ENCODE results near the gene PTGIS. TPM values are rescaled to one million over a fixed set of nuclear protein-coding genes. Genes with fewer than 3 reads are reported as not detected.

The PTGIS gene
- total RNA-seq, 1 donor from 2014 or later = 72.1 TPM

DNA sequence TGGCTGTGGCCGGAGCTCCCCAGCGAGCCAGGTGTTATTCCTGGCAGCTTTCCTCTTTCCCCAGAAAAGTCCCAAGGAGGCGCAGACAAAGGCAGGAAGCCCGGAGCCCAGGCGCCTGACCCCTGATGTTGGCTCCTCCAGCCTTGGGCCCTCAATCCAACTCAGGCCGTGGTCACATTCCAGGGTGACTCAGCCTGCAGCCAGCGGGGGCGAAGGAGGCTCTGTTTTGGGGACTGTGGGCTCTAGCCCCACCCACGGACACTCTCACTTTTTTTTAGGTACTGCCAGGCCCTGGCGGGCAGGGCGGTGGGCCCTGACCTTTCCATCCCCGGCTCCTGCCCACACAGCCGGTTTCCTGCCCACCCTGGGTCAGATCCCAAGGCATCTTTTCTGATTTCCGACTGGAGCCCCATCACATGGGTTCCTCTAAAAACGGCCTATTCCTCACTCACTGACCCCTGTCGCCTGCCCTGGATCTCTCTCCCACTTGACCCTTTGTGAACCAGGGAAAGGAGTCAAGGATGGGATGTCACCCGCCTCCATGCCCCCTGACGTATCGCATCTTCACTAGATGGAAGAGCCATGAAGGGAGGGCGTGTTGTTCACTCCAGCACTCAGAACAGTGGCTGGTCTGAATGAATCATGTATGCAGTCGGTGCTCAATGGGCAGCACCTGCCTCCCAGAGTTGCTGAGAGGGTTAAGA is 5.5 kb downstream of the PTGIS start:
- no peaks in the 10 kb centered on the region for H3K9me3 Mint-ChIP-seq (ENCODE audit: unreplicated experiment)
- DNase-seq (ENCODE audit: extremely low spot score, unreplicated experiment) = peak; percentile 89
- no peaks in the 10 kb centered on the region for H3K27me3 Mint-ChIP-seq (ENCODE audit: unreplicated experiment)
- peak overlapping the region; percentile 81 for H3K27ac Mint-ChIP-seq (ENCODE audit: unreplicated experiment)
- TF ChIP-seq, protein P1, sequence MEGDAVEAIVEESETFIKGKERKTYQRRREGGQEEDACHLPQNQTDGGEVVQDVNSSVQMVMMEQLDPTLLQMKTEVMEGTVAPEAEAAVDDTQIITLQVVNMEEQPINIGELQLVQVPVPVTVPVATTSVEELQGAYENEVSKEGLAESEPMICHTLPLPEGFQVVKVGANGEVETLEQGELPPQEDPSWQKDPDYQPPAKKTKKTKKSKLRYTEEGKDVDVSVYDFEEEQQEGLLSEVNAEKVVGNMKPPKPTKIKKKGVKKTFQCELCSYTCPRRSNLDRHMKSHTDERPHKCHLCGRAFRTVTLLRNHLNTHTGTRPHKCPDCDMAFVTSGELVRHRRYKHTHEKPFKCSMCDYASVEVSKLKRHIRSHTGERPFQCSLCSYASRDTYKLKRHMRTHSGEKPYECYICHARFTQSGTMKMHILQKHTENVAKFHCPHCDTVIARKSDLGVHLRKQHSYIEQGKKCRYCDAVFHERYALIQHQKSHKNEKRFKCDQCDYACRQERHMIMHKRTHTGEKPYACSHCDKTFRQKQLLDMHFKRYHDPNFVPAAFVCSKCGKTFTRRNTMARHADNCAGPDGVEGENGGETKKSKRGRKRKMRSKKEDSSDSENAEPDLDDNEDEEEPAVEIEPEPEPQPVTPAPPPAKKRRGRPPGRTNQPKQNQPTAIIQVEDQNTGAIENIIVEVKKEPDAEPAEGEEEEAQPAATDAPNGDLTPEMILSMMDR (IDR thresholded peaks at IDR 0.05) = no peak
- peaks cover 85% of the 10 kb centered on the region for H3K4me1 Mint-ChIP-seq (ENCODE audit: unreplicated experiment)
- H3K36me3 Mint-ChIP-seq (ENCODE audit: unreplicated experiment) = peaks cover 17% of the 10 kb centered on the region
- H3K4me3 Mint-ChIP-seq (ENCODE audit: unreplicated experiment) = peak overlapping the region; percentile 35

DNA sequence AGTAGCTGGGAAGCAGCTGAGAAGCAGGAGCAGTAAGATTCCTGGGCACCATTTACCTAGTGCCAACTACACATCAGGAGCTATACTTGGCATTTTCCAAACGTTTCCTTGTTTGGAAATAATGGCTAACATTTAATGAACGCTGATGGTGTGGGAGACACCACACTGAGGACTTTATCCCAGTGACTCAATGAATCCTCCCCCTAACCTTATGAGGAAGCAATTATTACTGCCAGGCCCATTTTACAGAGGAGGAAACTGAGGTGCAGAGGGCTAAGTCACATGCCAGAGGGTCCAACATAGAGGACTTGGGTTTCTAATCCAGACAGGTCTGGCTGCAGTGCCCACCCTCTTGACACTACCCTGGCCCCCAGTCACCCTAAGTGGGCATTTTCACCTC is 6.1 kb downstream of the PTGIS start:
- Mint-ChIP-seq H3K27me3 (ENCODE audit: unreplicated experiment) (no peaks in the 10 kb centered on the region), H3K9me3 (ENCODE audit: unreplicated experiment) (no peaks in the 10 kb centered on the region), H3K4me3 (ENCODE audit: unreplicated experiment) (no peak overlapping the region), H3K27ac (ENCODE audit: unreplicated experiment) (peak overlapping the region; percentile 81), H3K36me3 (ENCODE audit: unreplicated experiment) (peaks cover 17% of the 10 kb centered on the region), H3K4me1 (ENCODE audit: unreplicated experiment) (peaks cover 86% of the 10 kb centered on the region)
- DNase-seq (ENCODE audit: extremely low spot score, unreplicated experiment) = no peak
- TF ChIP-seq, protein P1 (IDR thresholded peaks at IDR 0.05) = no peak

DNA sequence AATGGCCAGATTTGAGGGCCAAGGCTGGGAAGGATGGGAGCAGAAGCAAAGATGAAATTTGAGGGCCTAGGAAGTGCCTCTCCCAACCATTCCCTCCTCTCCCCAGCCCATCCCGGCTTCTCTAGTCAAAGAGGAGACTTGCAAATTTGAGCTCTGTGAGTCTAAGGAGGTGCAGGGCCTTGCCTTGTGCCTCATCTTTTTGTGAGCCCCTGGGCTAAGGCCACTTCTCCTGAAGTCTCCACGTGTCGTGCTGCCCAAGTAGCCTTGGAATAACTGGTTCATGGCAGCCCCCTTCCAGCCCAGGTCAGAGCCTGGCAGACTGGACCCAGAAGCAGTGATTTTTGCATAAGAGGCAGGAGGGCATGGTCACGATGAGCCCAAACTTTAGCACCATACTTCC is 6.7 kb downstream of the PTGIS start:
- H3K4me1 Mint-ChIP-seq (ENCODE audit: unreplicated experiment) = peaks cover 86% of the 10 kb centered on the region
- H3K27me3 Mint-ChIP-seq (ENCODE audit: unreplicated experiment) = no peaks in the 10 kb centered on the region
- TF ChIP-seq, protein P1 (IDR thresholded peaks at IDR 0.05) = no peak
- H3K4me3 Mint-ChIP-seq (ENCODE audit: unreplicated experiment) = no peak overlapping the region
- no peak for DNase-seq (ENCODE audit: extremely low spot score, unreplicated experiment)
- H3K36me3 Mint-ChIP-seq (ENCODE audit: unreplicated experiment) = peaks cover 15% of the 10 kb centered on the region
- H3K9me3 Mint-ChIP-seq (ENCODE audit: unreplicated experiment) = no peaks in the 10 kb centered on the region
- no peak overlapping the region for H3K27ac Mint-ChIP-seq (ENCODE audit: unreplicated experiment)

DNA sequence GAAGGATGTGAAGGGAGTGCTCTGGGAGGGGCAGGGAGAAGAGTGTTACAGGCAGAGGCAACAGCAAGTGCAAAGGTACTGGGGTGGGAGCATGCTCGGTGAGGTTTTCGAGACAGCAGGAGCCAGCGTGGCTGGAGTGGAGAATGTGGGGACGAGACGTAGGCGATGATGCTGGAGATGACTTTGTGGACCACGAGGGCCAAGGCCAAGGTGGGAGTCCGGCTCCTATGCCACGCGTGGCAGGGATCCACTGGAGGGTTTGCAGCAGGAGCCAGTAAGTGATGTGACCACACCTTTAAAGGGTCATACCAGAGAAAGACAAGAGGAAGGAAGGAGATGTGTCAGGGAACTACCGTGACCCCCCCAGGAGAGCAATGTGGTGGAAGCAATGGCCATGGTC is 7.3 kb downstream of the PTGIS start:
- H3K4me3 Mint-ChIP-seq (ENCODE audit: unreplicated experiment) = no peak overlapping the region
- DNase-seq (ENCODE audit: extremely low spot score, unreplicated experiment) = no peak
- no peak overlapping the region for H3K27ac Mint-ChIP-seq (ENCODE audit: unreplicated experiment)
- H3K27me3 Mint-ChIP-seq (ENCODE audit: unreplicated experiment) = peaks cover 2% of the 10 kb centered on the region
- H3K4me1 Mint-ChIP-seq (ENCODE audit: unreplicated experiment) = peaks cover 87% of the 10 kb centered on the region
- TF ChIP-seq, protein P1 (IDR thresholded peaks at IDR 0.05) = no peak
- H3K9me3 Mint-ChIP-seq (ENCODE audit: unreplicated experiment) = no peaks in the 10 kb centered on the region
- H3K36me3 Mint-ChIP-seq (ENCODE audit: unreplicated experiment) = peaks cover 16% of the 10 kb centered on the region

DNA sequence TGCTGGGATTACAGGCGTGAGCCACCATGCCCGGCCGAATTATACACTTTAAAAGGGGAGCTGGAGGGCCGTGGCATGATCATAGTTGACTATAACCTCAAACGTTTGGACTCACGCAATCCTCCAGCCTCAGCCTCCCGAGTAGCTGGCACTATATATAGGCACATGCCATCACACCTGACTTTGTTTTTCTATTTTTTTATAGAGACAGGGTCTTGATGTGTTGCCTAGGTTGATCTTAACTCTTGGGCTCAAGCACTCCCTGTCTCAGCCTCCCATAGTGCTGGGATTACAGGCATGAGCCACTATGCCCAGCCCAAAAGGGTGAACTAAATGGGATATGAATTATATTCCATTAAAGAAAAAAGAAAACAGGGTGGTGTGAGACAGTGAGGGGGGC is 7.8 kb downstream of the PTGIS start:
- H3K4me3 Mint-ChIP-seq (ENCODE audit: unreplicated experiment) = no peak overlapping the region
- H3K27ac Mint-ChIP-seq (ENCODE audit: unreplicated experiment) = no peak overlapping the region
- no peak for DNase-seq (ENCODE audit: extremely low spot score, unreplicated experiment)
- H3K27me3 Mint-ChIP-seq (ENCODE audit: unreplicated experiment) = peaks cover 3% of the 10 kb centered on the region
- H3K4me1 Mint-ChIP-seq (ENCODE audit: unreplicated experiment) = peaks cover 84% of the 10 kb centered on the region
- H3K36me3 Mint-ChIP-seq (ENCODE audit: unreplicated experiment) = peaks cover 17% of the 10 kb centered on the region
- no peaks in the 10 kb centered on the region for H3K9me3 Mint-ChIP-seq (ENCODE audit: unreplicated experiment)
- TF ChIP-seq, protein P1 (IDR thresholded peaks at IDR 0.05) = no peak

Data from osteocyte (in vitro differentiated cells).